K562 (cell line): ENCODE data around the gene DNM1. TPM values are rescaled to one million over a fixed set of nuclear protein-coding genes. Genes with fewer than 3 reads are reported as not detected.
A peak's percentile ranks its signal among the peaks of the same experiment; 100 is the strongest.

ENCODE experiments used
- ATAC-seq: fragments of 200-7000 bp; cut with Tn5 transposase; 3 replicates; pipeline ENCODE4 v1.9.1; 2020; ENCODE audit warnings: moderate library complexity
- BruUV-seq: library from RNA; stranded (reverse); fragments of 400-500 nt; replicated peaks from 2 replicates; lab custom pipeline; 2021; lab: Mats Ljungman, UMichigan
- CTCF ChIA-PET: fragments of 300-600 bp; formaldehyde crosslinking; extraction: SDS; loops from one replicate; lab custom pipeline; 2021; ENCODE audit warnings: low intra/inter-chr PET ratio; lab: Yijun Ruan, JAX
- POLR2A ChIA-PET: fragments of 300-600, 350-650 bp; sonication (Branson Sonifier 250); formaldehyde crosslinking; extraction: SDS; loops from one replicate; lab custom pipeline; 2021; ENCODE audit warnings: antibody characterized with exemption, inconsistent platforms; lab: Yijun Ruan, JAX
- DNase-seq, 4 experiments: peaks; one replicate each; pipeline versions ENCODE4 v3.0.0 to v3.0.0-alpha.2; 2011 to 2018; ENCODE audit warnings: low spot score in 3 of 4, mixed read lengths in 3 of 4; ENCODE audit errors: extremely low read depth in 1 of 4
- FAIRE-seq: peaks from 2 replicates; lab custom pipeline; 2011; peaks lifted over from hg19 to GRCh38; lab: Jason Lieb, UNC
- H2AFZ ChIP-seq: 2 replicates; pipeline ENCODE4 v1.6.0; 2011; ENCODE audit warnings: low read depth, low read length, control low read depth, inconsistent platforms
- H3K27ac ChIP-seq: fragments of 200-600 bp; 3 replicates; pipeline ENCODE4 v1.8.0; 2011; ENCODE audit warnings: low read depth, mild to moderate bottlenecking, control low read depth, inconsistent platforms, low read length, moderate library complexity, mixed read lengths; ENCODE audit errors: extremely low read depth
- H3K27me3 ChIP-seq, 2 experiments: fragments of 300-600 bp in 1 of 2; 2 replicates in 1 of 2; 3 replicates in 1 of 2; pipeline versions ENCODE4 v1.6.0 to v1.8.0; 2011; ENCODE audit warnings: inconsistent platforms in 2 of 2, low read length in 2 of 2, mild to moderate bottlenecking in 1 of 2, mixed read lengths in 1 of 2, moderate library complexity in 1 of 2; ENCODE audit not compliant: control insufficient read depth in 2 of 2, insufficient read depth in 2 of 2
- H3K36me3 ChIP-seq: fragments of 300-600 bp; 3 replicates; pipeline ENCODE4 v1.8.0; 2011; ENCODE audit warnings: mild to moderate bottlenecking, low read length, inconsistent platforms; ENCODE audit not compliant: control insufficient read depth, insufficient read depth
- H3K4me1 ChIP-seq, 2 experiments: fragments of 200-600 bp in 1 of 2; replicated peaks in 1 of 2; 2 replicates in 1 of 2; 3 replicates in 1 of 2; pipeline versions ENCODE4 v1.5.1 to v1.8.0; 2011; ENCODE audit warnings: inconsistent platforms in 2 of 2, low read length in 2 of 2, mild to moderate bottlenecking in 1 of 2, mixed read lengths in 1 of 2, moderate library complexity in 1 of 2; ENCODE audit not compliant: control insufficient read depth in 2 of 2, insufficient read depth in 2 of 2
- H3K4me2 ChIP-seq: 2 replicates; pipeline ENCODE4 v1.6.1; 2011; ENCODE audit warnings: low read length, control low read depth, inconsistent platforms, mixed read lengths; ENCODE audit not compliant: insufficient read depth
- H3K4me3 ChIP-seq: fragments of 200-600 bp; sonication (generic), shearing (Covaris generic); 2 replicates; pipeline ENCODE4 v1.5.1; 2016; ENCODE audit warnings: control low read depth, inconsistent platforms
- H3K79me2 ChIP-seq: fragments of 200-600 bp; 3 replicates; pipeline ENCODE4 v1.8.0; 2011; ENCODE audit warnings: low read length, inconsistent platforms; ENCODE audit not compliant: control insufficient read depth, insufficient read depth
- H3K9ac ChIP-seq, 2 experiments: 2 replicates each; pipeline versions ENCODE4 v1.6.0 to v1.6.1; 2011; ENCODE audit warnings: low read depth in 2 of 2, low read length in 2 of 2, control low read depth in 1 of 2, inconsistent platforms in 1 of 2, mild to moderate bottlenecking in 1 of 2, mixed read lengths in 1 of 2; ENCODE audit not compliant: insufficient read depth in 1 of 2
- H3K9me1 ChIP-seq: one replicate; pipeline ENCODE4 v1.6.0; 2011; ENCODE audit warnings: inconsistent platforms, mild to moderate bottlenecking, low read length, moderate library complexity; ENCODE audit not compliant: control insufficient read depth, insufficient read depth
- H3K9me3 ChIP-seq: replicated peaks from 2 replicates; pipeline ENCODE4 v1.5.1; 2011; ENCODE audit warnings: low read depth, low read length, inconsistent platforms; ENCODE audit not compliant: control insufficient read depth, insufficient read depth
- H4K20me1 ChIP-seq: replicated peaks from 2 replicates; pipeline ENCODE4 v1.6.1; 2011; ENCODE audit warnings: low read length, inconsistent platforms, mixed read lengths; ENCODE audit not compliant: control insufficient read depth, insufficient read depth
- BCOR ChIP-seq: fragments of 450-650 bp; IDR thresholded peaks from 2 replicates; pipeline ENCODE4 v1.6.1; 2016
- CEBPB ChIP-seq: fragments of 450-650 bp; IDR thresholded peaks from 2 replicates; pipeline ENCODE4 v1.6.1; 2016; ENCODE audit warnings: missing genetic modification characterization, missing compliant biosample characterization
- ESRRB ChIP-seq: fragments of 250-450 bp; sonication (Bioruptor Pico); IDR thresholded peaks from 2 replicates; pipeline ENCODE4 v1.5.0; 2020; ENCODE audit warnings: mild to moderate bottlenecking, moderate library complexity, borderline replicate concordance
- HLTF ChIP-seq: fragments of 450-650 bp; IDR thresholded peaks from 2 replicates; pipeline ENCODE4 v1.6.1; 2016
- HNRNPH1 ChIP-seq: fragments of 200-400 bp; formaldehyde crosslinking; optimal IDR thresholded peaks from 2 replicates; pipeline ENCODE3; 2017; ENCODE audit warnings: low read depth, mild to moderate bottlenecking, low read length, moderate library complexity
- IFI16 ChIP-seq: fragments of 250-450 bp; sonication (Bioruptor Pico); IDR thresholded peaks from 2 replicates; pipeline ENCODE4 v2.1.2; 2022; ENCODE audit warnings: mild to moderate bottlenecking, inconsistent platforms
- KAT8 ChIP-seq: fragments of 450-650 bp; IDR thresholded peaks from 2 replicates; pipeline ENCODE4 v1.6.1; 2016; ENCODE audit warnings: low read depth, mild to moderate bottlenecking
- NR2F6 ChIP-seq: fragments of 450-650 bp; formaldehyde crosslinking; IDR thresholded peaks from 2 replicates; pipeline ENCODE4 v1.4.0; 2020; ENCODE audit warnings: mild to moderate bottlenecking
- NR4A1 ChIP-seq, 2 experiments: fragments of 250-450 bp in 1 of 2; fragments of 450-650 bp in 1 of 2; sonication (Bioruptor Pico) in 1 of 2; IDR thresholded peaks; 2 replicates each; pipeline versions ENCODE4 v1.4.0 to v1.6.1; 2016 to 2020; ENCODE audit warnings: mild to moderate bottlenecking in 2 of 2, missing compliant biosample characterization in 1 of 2, missing genetic modification characterization in 1 of 2, moderate library complexity in 1 of 2
- RB1 ChIP-seq: fragments of 450-650 bp; IDR thresholded peaks from 2 replicates; pipeline ENCODE4 v1.6.1; 2017; ENCODE audit warnings: low read depth, mild to moderate bottlenecking
- ZBTB7A ChIP-seq: IDR thresholded peaks from 2 replicates; pipeline ENCODE4 v1.6.1; 2011; ENCODE audit warnings: low read depth, mild to moderate bottlenecking, low read length, moderate library complexity, borderline replicate concordance; ENCODE audit not compliant: control insufficient read depth
- ZKSCAN8 ChIP-seq: fragments of 200-800 bp; sonication (Bioruptor generic); IDR thresholded peaks from 2 replicates; pipeline ENCODE4 v1.6.1; 2016; ENCODE audit warnings: missing genetic modification characterization, missing compliant biosample characterization
- ZNF212 ChIP-seq: fragments of 450-650 bp; formaldehyde crosslinking; IDR thresholded peaks from 2 replicates; pipeline ENCODE4 v1.4.0; 2020; ENCODE audit warnings: mild to moderate bottlenecking
- ZNF239 ChIP-seq: fragments of 250-450 bp; sonication (Bioruptor Pico); IDR thresholded peaks from 2 replicates; pipeline ENCODE4 v1.4.0; 2020; ENCODE audit warnings: mild to moderate bottlenecking
- ZNF41 ChIP-seq: fragments of 250-450 bp; sonication (Bioruptor Pico); conservative IDR thresholded peaks from 2 replicates; pipeline ENCODE4 v1.4.0; 2020; ENCODE audit warnings: mild to moderate bottlenecking
- ZNF764 ChIP-seq: fragments of 250-450 bp; sonication (Bioruptor Pico); IDR thresholded peaks from 2 replicates; pipeline ENCODE4 v1.4.0; 2020; ENCODE audit warnings: low read depth, mild to moderate bottlenecking, moderate library complexity
- ZSCAN32 ChIP-seq: fragments of 450-650 bp; formaldehyde crosslinking; IDR thresholded peaks from 2 replicates; pipeline ENCODE4 v1.4.0; 2020; ENCODE audit warnings: mild to moderate bottlenecking, moderate library complexity
- WGBS: fragments of 100-300 bp; shearing (Covaris generic); methylation state at CpG from one replicate; pipeline ENCODE4 v1.1.6; 2016; ENCODE audit warnings: low coverage, mixed read lengths; ENCODE audit not compliant: insufficient coverage; ENCODE audit errors: missing lambda C conversion rate; 5-methylcytosine and 5-hydroxymethylcytosine counted together
- in situ Hi-C: fragments of 300-500 bp; cut with MboI; formaldehyde crosslinking; loops from 4 replicates; pipeline ENCODE4 v1.15.0; 2018; ENCODE audit warnings: inconsistent platforms, mixed read lengths
- intact Hi-C: fragments of 100-400 bp; cut with micrococcal nuclease; formaldehyde crosslinking; loops from 2 replicates; pipeline ENCODE4 v1.14.2; 2022
- polyA plus RNA-seq, 8 experiments: library from polyadenylated mRNA; depleted of rRNA in 4 of 8; stranded (reverse) in 5 of 8; unstranded in 3 of 8; fragments of >200 nt; fragmentation: Nextera tagmentation in 2 of 8; fragmentation: Illumina TruSeq in 1 of 8; extraction: Ambion mirVana in 2 of 8; extraction: Trizol in 1 of 8; gene quantifications; 2 replicates each; pipeline versions ENCODE4 v1.2.1 to v1.2.3, GENCODE V29; 2011 to 2014; ENCODE audit warnings: inconsistent platforms in 1 of 8, missing spikeins in 1 of 8
- total RNA-seq, 7 experiments: library from RNA; depleted of rRNA in 6 of 7; stranded (reverse); fragments of >200 nt in 6 of 7; fragmentation: Illumina TruSeq in 2 of 7; extraction: Trizol in 2 of 7; gene quantifications; 2 replicates each; pipeline versions ENCODE4 v1.2.1 to v1.2.3, GENCODE V29; 2011 to 2021; ENCODE audit warnings: low replicate concordance in 1 of 7
- TF ChIP-seq, protein P1 (sequence below), 2 experiments: fragments of 200-800 bp in 1 of 2; sonication (Bioruptor generic) in 1 of 2; sonication (generic) in 1 of 2; formaldehyde crosslinking in 1 of 2; IDR thresholded peaks in 1 of 2; conservative IDR thresholded peaks in 1 of 2; 2 replicates each; pipeline versions ENCODE4 v1.5.0 to v1.6.1; 2016 to 2020; ENCODE audit warnings: missing compliant biosample characterization in 1 of 2, missing genetic modification characterization in 1 of 2, missing genetic modification reagents in 1 of 2
- TF ChIP-seq, protein P2 (sequence below): fragments of 450-650 bp; IDR thresholded peaks from 2 replicates; pipeline ENCODE4 v1.6.1; 2018; ENCODE audit warnings: mild to moderate bottlenecking, low read depth; ENCODE audit not compliant: partially characterized antibody

DNM1 gene
- total and polyA plus RNA-seq, 9 of the 15 experiments (the other 6 are each of a cell fraction or from before 2014, with no cell fraction given), result 0.39 to 23.1 (median 9.1) TPM

DNA sequence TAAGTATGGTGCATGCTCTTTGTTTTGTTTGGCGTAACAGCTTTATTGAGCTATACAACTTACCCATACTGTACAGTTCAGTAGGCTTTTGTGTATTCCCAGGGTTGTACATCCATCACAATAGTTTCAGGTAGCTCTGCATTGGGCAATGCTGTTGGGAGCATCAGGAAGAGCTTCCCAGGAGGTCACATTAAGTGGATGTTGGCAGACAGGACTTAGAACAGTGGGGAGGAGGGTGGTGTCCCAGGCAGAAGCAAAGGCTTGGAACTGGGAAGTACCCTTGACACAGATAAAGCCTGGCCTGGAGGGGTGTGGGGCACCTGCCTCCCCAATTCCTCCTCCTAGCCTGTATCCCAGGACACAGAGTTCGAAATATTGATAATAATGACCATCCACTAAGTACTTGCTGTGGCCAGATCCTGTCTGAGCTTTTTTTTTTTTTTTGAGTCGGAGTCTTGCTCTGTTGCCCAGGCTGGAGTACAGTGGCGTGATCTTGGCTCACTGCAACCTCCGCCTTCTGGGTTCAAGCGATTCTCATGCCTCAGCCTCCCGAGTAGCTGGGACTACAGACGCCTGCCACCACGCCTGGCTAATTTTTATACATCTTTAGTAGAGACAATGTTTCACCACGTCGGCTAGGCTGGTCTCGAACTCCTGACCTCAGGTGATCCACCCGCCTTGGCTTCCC is 41.8 kb upstream of the DNM1 start:
- Histone ChIP-seq H3K79me2 (peaks cover 27% of the 10 kb centered on the region), H3K9me3 (no peaks in the 10 kb centered on the region), H3K9me1 (no peaks in the 10 kb centered on the region), H3K4me3 (peak overlapping the region; percentile 72), H3K4me1 (peaks cover 10 to 47% of the 10 kb centered on the region in 2 experiments), H2AFZ (no peak overlapping the region), H4K20me1 (peaks cover 18% of the 10 kb centered on the region; the same call in 1 of the 2 replicates), H3K27ac (no peak overlapping the region), H3K4me2 (peak overlapping the region; percentile 91), H3K27me3 (no peaks in the 10 kb centered on the region), H3K9ac (peak overlapping the region; percentile 46 to 90; a peak in 3 of 4 replicates), H3K36me3 (peaks cover 41% of the 10 kb centered on the region)
- CTCF ChIA-PET, result interaction anchor here (0.6 kb wide), 1 partner anchor 93 kb away, joined by 4 read pairs; the partner anchor contains the start of gene SLC25A25
- intact Hi-C loops (loop anchor here (2.0 to 5.0 kb wide), 2 partner anchors 46 to 1723 kb away; no protein-coding TSS in a partner anchor), in situ Hi-C loops (no loop called here)
- BruUV-seq, result no TSS peak
- 90% methylated on average over 13 of the region's 13 CpGs for WGBS
- DNase-seq (no peak), FAIRE-seq (no peak), ATAC-seq (no peak)
- POLR2A ChIA-PET, result interaction anchor here (0.5 to 11.0 kb wide), 14 partner anchors 10 to 1612 kb away, joined by 3 to 155 read pairs (median 6); partner anchors contain the start of gene CIZ1
- TF ChIP-seq KAT8, result no peak
- 0 out of 2 replicates have a peak, but pooled peaks have one; percentile 9 for TF ChIP-seq NR4A1 (CRISPR knock-in tag; IDR thresholded peaks at IDR 0.05)
- TF ChIP-seq NR4A1 (tag; IDR thresholded peaks at IDR 0.05), result no peak
- TF ChIP-seq CEBPB (tag), result peak; percentile 33; the same call in 1 of the 2 replicates
- TF ChIP-seq, protein P1, sequence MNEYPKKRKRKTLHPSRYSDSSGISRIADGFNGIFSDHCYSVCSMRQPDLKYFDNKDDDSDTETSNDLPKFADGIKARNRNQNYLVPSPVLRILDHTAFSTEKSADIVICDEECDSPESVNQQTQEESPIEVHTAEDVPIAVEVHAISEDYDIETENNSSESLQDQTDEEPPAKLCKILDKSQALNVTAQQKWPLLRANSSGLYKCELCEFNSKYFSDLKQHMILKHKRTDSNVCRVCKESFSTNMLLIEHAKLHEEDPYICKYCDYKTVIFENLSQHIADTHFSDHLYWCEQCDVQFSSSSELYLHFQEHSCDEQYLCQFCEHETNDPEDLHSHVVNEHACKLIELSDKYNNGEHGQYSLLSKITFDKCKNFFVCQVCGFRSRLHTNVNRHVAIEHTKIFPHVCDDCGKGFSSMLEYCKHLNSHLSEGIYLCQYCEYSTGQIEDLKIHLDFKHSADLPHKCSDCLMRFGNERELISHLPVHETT (CRISPR knock-in tag; conservative IDR thresholded peaks at IDR 0.05 in 1 of 2, IDR thresholded peaks at IDR 0.05 in 1 of 2), result no peak
- TF ChIP-seq ZNF239 (CRISPR knock-in tag), result no peak
- no peak for TF ChIP-seq HNRNPH1
- no peak for TF ChIP-seq ZKSCAN8 (CRISPR knock-in tag)
- no peak for TF ChIP-seq NR2F6 (CRISPR knock-in tag)
- TF ChIP-seq ZNF41, result 0 out of 2 replicates have a peak, but pooled peaks have one; percentile 20
- 0 out of 2 replicates have a peak, but pooled peaks have one; percentile 28 for TF ChIP-seq ZNF764 (CRISPR knock-in tag)
- 0 out of 2 replicates have a peak, but pooled peaks have one; percentile 19 for TF ChIP-seq ZBTB7A
- no peak for TF ChIP-seq HLTF
- TF ChIP-seq BCOR, result peak; percentile 47; the same call in 1 of the 2 replicates
- no peak for TF ChIP-seq RB1
- TF ChIP-seq ESRRB (CRISPR knock-in tag), result no peak
- no peak for TF ChIP-seq IFI16
- TF ChIP-seq ZSCAN32, result 0 out of 2 replicates have a peak, but pooled peaks have one; percentile 25
- 0 out of 2 replicates have a peak, but pooled peaks have one; percentile 13 for TF ChIP-seq ZNF212 (CRISPR knock-in tag)
- TF ChIP-seq, protein P2, sequence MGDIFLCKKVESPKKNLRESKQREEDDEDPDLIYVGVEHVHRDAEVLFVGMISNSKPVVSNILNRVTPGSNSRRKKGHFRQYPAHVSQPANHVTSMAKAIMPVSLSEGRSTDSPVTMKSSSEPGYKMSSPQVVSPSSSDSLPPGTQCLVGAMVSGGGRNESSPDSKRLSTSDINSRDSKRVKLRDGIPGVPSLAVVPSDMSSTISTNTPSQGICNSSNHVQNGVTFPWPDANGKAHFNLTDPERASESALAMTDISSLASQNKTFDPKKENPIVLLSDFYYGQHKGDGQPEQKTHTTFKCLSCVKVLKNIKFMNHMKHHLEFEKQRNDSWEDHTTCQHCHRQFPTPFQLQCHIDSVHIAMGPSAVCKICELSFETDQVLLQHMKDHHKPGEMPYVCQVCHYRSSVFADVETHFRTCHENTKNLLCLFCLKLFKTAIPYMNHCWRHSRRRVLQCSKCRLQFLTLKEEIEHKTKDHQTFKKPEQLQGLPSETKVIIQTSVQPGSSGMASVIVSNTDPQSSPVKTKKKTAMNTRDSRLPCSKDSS, result no peak
